Measurements from ENCODE around the gene OTOL1.

OTOL1 gene

GRCh38 chr3:161545824-161546223 lies 49.2 kb downstream of the OTOL1 start:
- DNase-seq, result no peak

GRCh38 chr3:161548301-161548700 lies 51.7 kb downstream of the OTOL1 start:
- no peak for DNase-seq

- no peak for DNase-seq
Observed at GRCh38 chr3:161549261-161549660, 52.7 kb downstream of the OTOL1 start.

DNA sequence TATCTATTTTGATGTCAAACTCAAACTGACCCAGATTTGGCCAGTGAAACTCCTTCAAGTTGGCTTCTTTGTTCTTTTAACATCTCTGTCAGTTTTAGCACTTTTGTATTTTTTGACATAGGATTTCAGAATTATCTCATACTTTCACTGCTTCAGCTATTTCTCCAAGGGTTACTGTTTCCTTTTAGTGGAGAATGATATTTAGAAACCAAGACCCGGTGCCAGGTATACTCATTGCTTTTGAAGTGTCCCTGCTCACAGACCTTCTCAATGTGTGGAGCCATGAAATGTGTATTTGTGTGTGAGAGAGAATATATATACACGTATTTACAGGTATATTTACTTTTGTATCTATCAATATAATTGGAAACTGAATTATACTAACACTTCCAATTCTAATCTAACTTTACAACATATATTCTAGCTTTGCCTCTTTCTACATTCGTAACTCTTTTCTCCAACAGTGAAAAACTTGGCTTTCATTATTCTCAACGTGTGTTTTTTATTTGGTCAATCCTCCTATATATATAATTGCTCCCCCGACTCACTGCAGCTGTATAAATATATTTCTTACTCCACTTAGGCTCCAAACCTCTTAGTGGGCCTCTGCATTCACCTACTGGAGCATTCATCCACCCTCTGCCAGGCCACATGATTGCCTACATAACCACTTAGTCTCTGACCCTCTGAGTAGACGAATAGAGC lies 54.0 kb downstream of the OTOL1 start:
- no peak for DNase-seq

DNA sequence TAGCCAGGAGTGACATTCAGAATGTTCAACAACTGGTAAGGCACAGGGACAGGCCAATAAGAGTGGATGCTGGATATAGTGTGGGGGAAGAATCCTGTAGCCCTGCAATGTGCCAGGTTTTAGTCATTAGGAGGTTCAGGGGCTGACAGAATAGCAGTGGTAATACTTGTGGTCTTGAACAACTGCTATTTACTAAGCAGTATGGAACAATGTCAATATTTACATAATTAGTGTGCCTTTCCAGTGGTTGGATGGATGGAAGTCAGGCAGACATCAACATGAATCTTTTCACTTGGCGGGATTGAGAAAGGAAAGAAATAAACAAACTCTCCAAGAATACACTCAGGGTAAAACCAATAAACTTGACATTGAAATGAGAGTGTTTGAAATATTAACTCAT lies 55.1 kb downstream of the OTOL1 start:
- DNase-seq, result no peak

GRCh38 chr3:161552984-161553560 lies 56.5 kb downstream of the OTOL1 start:
- no peak for DNase-seq

Measured in AML-193 (cell line).